Hepatocyte (in vitro differentiated cells): ENCODE data around the gene RDH5. TPM values are rescaled to one million over a fixed set of nuclear protein-coding genes. Genes with fewer than 3 reads are reported as not detected.

Experiments
- DNase-seq: peaks from one replicate; pipeline ENCODE4 v3.0.0-alpha.2; 2016; ENCODE audit warnings: low spot score
- H2AFZ ChIP-seq: fragments of 200-600 bp; sonication (generic); 2 replicates; pipeline ENCODE4 v1.6.0; 2016; ENCODE audit warnings: antibody characterized with exemption, mild to moderate bottlenecking
- H3K27ac ChIP-seq: fragments of 200-600 bp; sonication (generic); 2 replicates; pipeline ENCODE4 v1.5.1; 2016; ENCODE audit warnings: mild to moderate bottlenecking
- H3K27me3 ChIP-seq: fragments of 200-600 bp; sonication (generic); 2 replicates; pipeline ENCODE4 v1.6.1; 2016
- H3K36me3 ChIP-seq: fragments of 200-600 bp; sonication (generic); replicated peaks from 2 replicates; pipeline ENCODE4 v1.5.1; 2016; ENCODE audit warnings: low read depth; ENCODE audit not compliant: insufficient read depth
- H3K4me1 ChIP-seq: fragments of 200-600 bp; sonication (generic); 2 replicates; pipeline ENCODE4 v1.5.1; 2016; ENCODE audit warnings: mild to moderate bottlenecking, moderate library complexity; ENCODE audit not compliant: insufficient read depth
- H3K4me2 ChIP-seq: fragments of 200-600 bp; sonication (generic); 2 replicates; pipeline ENCODE4 v1.6.0; 2016
- H3K4me3 ChIP-seq: fragments of 200-600 bp; sonication (generic); 2 replicates; pipeline ENCODE4 v1.5.1; 2016; ENCODE audit warnings: mild to moderate bottlenecking
- H3K79me2 ChIP-seq: fragments of 200-600 bp; sonication (generic); 2 replicates; pipeline ENCODE4 v1.6.0; 2017; ENCODE audit warnings: mild to moderate bottlenecking
- H3K9me2 ChIP-seq: fragments of 200-600 bp; sonication (generic); replicated peaks from 2 replicates; pipeline ENCODE4 v1.6.0; 2017; ENCODE audit warnings: mild to moderate bottlenecking; ENCODE audit not compliant: insufficient read depth
- H3K9me3 ChIP-seq: fragments of 200-600 bp; sonication (generic); 2 replicates; pipeline ENCODE4 v1.5.1; 2016; ENCODE audit warnings: low read depth, mild to moderate bottlenecking
- H4K20me1 ChIP-seq: fragments of 200-600 bp; sonication (generic); 2 replicates; pipeline ENCODE4 v1.6.0; 2016; ENCODE audit warnings: mild to moderate bottlenecking; ENCODE audit not compliant: insufficient read depth, poor library complexity, severe bottlenecking
- EZH2 ChIP-seq: fragments of 200-600 bp; sonication (generic); IDR thresholded peaks from 2 replicates; pipeline ENCODE4 v1.6.1; 2016; ENCODE audit warnings: antibody characterized with exemption, mild to moderate bottlenecking, borderline replicate concordance
- EZH2phosphoT487 ChIP-seq: fragments of 200-600 bp; sonication (generic); IDR thresholded peaks from one replicate; pipeline ENCODE4 v1.6.1; 2018; ENCODE audit warnings: antibody characterized with exemption, mild to moderate bottlenecking, low read depth, moderate library complexity; ENCODE audit not compliant: unreplicated experiment, severe bottlenecking
- WGBS: methylation state at CpG from one replicate; pipeline ENCODE4 v1.1.6; 2016; ENCODE audit warnings: low lambda C conversion rate; ENCODE audit errors: missing lambda C conversion rate; 5-methylcytosine and 5-hydroxymethylcytosine counted together
- polyA plus RNA-seq: library from polyadenylated mRNA; unstranded; fragments of >200 nt; fragmentation: Nextera tagmentation; extraction: Ambion mirVana; gene quantifications from 2 replicates; pipeline ENCODE4 v1.2.1, GENCODE V29; 2016
- total RNA-seq: library from RNA; depleted of rRNA; stranded (reverse); fragments of >200 nt; gene quantifications from 2 replicates; pipeline ENCODE4 v1.2.3, GENCODE V29; 2014
- TF ChIP-seq, protein P1 (sequence below): fragments of 200-600 bp; sonication (generic); IDR thresholded peaks from 2 replicates; pipeline ENCODE4 v1.5.1; 2016; ENCODE audit warnings: antibody characterized with exemption, mild to moderate bottlenecking; ENCODE audit not compliant: poor library complexity

RDH5 gene
- total and polyA plus RNA-seq, 2 experiments from 2014 or later = 36.2 to 43.7 TPM

DNA sequence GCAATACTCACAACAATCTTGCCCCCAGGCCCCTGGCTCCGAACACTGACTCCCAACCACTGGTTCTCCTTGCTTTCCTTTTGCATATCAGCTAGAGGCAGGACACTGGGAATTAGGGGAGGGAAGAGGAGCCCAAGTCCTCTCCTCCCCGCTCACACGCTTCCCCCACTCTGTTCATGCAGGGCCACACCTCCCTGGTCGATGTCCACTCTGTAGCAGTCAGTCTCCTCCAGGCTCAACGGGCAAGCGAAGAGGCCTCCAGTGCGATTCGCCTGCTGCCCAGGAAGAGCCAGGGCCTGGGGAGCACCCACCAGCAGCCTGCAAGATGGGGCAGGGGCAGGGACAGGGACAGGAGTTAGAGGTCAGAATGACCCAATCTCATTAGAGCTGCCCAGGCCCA lies 17.3 kb upstream of the RDH5 start:
- H3K4me2 ChIP-seq = no peak overlapping the region
- H3K4me3 ChIP-seq = no peak overlapping the region
- peaks cover 21% of the 10 kb centered on the region for H3K27me3 ChIP-seq
- 89% methylated on average over 8 of the region's 8 CpGs for WGBS
- no peaks in the 10 kb centered on the region for H3K4me1 ChIP-seq
- no peaks in the 10 kb centered on the region for H3K36me3 ChIP-seq
- H3K9me2 ChIP-seq = no peaks in the 10 kb centered on the region
- H4K20me1 ChIP-seq = no peaks in the 10 kb centered on the region
- H3K9me3 ChIP-seq = no peaks in the 10 kb centered on the region
- no peaks in the 10 kb centered on the region for H3K79me2 ChIP-seq
- H3K27ac ChIP-seq = no peak overlapping the region
- H2AFZ ChIP-seq = no peak overlapping the region
- DNase-seq = no peak
- TF ChIP-seq EZH2 (no peak), EZH2phosphoT487 (no peak)
- TF ChIP-seq, protein P1, sequence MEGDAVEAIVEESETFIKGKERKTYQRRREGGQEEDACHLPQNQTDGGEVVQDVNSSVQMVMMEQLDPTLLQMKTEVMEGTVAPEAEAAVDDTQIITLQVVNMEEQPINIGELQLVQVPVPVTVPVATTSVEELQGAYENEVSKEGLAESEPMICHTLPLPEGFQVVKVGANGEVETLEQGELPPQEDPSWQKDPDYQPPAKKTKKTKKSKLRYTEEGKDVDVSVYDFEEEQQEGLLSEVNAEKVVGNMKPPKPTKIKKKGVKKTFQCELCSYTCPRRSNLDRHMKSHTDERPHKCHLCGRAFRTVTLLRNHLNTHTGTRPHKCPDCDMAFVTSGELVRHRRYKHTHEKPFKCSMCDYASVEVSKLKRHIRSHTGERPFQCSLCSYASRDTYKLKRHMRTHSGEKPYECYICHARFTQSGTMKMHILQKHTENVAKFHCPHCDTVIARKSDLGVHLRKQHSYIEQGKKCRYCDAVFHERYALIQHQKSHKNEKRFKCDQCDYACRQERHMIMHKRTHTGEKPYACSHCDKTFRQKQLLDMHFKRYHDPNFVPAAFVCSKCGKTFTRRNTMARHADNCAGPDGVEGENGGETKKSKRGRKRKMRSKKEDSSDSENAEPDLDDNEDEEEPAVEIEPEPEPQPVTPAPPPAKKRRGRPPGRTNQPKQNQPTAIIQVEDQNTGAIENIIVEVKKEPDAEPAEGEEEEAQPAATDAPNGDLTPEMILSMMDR = no peak

DNA sequence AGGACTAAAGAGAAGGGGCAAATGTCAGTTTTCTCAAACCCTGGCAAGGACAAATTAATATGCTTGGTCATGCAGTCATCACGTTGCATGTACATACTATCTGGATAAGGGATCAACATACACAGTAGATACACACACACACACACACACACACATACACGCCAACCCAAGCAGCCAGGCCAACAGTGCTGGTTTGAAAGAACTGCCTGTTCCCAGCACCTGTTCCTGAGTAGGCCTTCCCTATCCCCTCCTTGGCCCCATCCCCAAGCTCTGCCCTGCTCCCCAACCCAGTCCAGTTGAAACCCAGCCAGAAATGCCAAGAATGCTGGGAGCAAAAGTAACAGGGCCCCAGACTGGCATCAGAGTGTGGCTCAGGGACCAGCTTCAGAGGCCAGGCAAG lies 16.9 kb upstream of the RDH5 start:
- H3K9me2 ChIP-seq = no peaks in the 10 kb centered on the region
- TF ChIP-seq, protein P1 = no peak
- TF ChIP-seq EZH2 (no peak), EZH2phosphoT487 (no peak)
- DNase-seq = no peak

DNA sequence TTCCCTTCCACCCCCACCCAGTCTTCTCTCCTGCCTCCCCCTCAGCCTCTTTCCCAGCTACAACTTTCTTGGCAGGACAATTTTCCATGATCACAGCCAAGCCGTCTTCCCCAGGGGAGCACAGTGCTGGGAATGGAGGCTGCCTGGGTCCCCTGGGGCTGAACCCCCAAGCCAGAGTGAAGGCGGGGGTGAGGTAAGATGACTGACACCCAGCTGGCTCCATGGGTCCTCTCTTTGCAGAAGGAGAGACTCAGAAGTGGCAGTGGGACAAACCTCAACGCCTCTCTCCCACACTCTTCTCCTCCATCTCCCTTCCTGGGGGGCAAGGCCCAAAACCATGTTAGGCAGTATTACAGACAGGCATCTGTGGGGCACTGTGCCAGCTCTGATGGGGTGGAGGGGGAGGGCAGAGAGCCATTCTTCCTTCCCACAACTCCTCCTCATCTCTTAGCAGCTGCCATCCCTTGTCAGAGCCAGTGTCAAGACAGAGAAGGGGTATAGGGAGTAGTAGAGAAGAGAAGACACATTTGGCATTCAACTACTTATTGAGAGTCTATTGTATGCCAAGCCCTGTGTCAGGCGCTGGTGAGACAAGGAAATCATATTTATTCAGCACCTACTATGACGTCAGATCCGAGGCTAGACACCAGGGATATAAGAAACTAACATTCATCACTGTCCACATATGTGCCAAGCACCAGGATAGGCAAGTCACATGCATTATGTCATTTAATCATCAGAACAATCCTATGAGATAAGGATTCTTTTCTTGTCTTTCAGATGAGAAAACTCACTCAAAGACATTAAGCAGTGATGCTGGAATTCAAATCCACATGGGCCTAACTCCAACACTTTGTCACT lies 16.1 kb upstream of the RDH5 start:
- peaks cover 32% of the 10 kb centered on the region for H3K27me3 ChIP-seq
- no peak overlapping the region for H3K4me2 ChIP-seq
- DNase-seq = no peak
- no peaks in the 10 kb centered on the region for H4K20me1 ChIP-seq
- H3K4me1 ChIP-seq = no peaks in the 10 kb centered on the region
- no peak overlapping the region for H3K4me3 ChIP-seq
- no peaks in the 10 kb centered on the region for H3K36me3 ChIP-seq
- no peaks in the 10 kb centered on the region for H3K79me2 ChIP-seq
- no peaks in the 10 kb centered on the region for H3K9me2 ChIP-seq
- no peak overlapping the region for H3K27ac ChIP-seq
- TF ChIP-seq, protein P1 = no peak
- TF ChIP-seq EZH2phosphoT487 (no peak), EZH2 (no peak)
- H3K9me3 ChIP-seq = no peaks in the 10 kb centered on the region
- no peak overlapping the region for H2AFZ ChIP-seq
- WGBS = 86% methylated on average over 6 of the region's 6 CpGs

More for the DNA sequence above, 16.9 kb upstream of the RDH5 start:
- Histone ChIP-seq H3K4me1 (no peaks in the 10 kb centered on the region), H3K4me3 (no peak overlapping the region), H4K20me1 (no peaks in the 10 kb centered on the region), H3K27ac (no peak overlapping the region), H3K4me2 (no peak overlapping the region), H3K79me2 (no peaks in the 10 kb centered on the region), H3K36me3 (no peaks in the 10 kb centered on the region), H3K9me3 (no peaks in the 10 kb centered on the region), H3K27me3 (peaks cover 24% of the 10 kb centered on the region), H2AFZ (no peak overlapping the region)
- WGBS = 100% methylated on average over 2 of the region's 2 CpGs
